Tongue (tissue), 3 donors: Measurements from ENCODE around the gene NPFFR1. TPM values are rescaled to one million over a fixed set of nuclear protein-coding genes. Genes with fewer than 3 reads are reported as not detected.
"Not testable (repeated sequence)": the region's sequence is repeated elsewhere in the genome, so short reads cannot be mapped to it uniquely, and the experiment has no call there.

Experiments used
- DNase-seq: peaks from one replicate; pipeline ENCODE4 v3.0.0-alpha.2; 2015
- small RNA-seq: library from RNA; depleted of rRNA; stranded (forward); fragments of <200 nt; gene quantifications from one replicate; pipeline ENCODE3, GENCODE V24; 2014; ENCODE audit warnings: low replicate concordance
- total RNA-seq: library from RNA; depleted of rRNA; stranded (reverse); fragments of >200 nt; gene quantifications from one replicate; pipeline ENCODE4 v1.2.3, GENCODE V29; 2014

Gene NPFFR1
- total RNA-seq, 1 donor from 2014 or later, result not detected

DNA sequence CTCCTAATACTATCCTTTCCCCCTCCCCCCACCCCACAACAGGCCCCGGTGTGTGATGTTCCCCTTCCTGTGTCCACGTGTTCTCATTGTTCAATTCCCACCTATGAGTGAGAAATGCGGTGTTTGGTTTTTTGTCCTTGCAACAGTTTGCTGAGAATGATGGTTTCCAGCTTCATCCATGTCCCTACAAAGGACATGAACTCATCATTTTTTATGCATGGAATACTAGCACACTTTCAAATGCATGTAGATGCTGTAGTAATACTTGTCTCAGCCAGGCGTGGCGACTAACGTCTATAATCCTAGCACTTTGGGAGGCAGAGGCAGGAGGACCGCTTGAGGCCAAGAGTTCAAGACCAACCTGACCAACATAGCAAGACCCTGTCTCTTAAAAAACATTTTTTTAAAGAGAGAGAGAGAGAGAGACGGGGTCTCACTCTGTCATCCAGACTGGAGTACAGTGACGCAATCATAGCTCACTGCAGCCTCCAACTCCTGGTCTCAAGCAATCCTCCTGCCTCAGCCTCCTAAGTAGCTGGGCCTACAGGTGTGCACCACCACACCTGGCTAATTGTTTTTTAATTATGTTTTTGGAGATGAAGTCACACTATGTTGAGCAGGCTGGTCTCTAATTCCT is 60.9 kb downstream of the NPFFR1 start:
- not testable (repeated sequence) for DNase-seq

DNA sequence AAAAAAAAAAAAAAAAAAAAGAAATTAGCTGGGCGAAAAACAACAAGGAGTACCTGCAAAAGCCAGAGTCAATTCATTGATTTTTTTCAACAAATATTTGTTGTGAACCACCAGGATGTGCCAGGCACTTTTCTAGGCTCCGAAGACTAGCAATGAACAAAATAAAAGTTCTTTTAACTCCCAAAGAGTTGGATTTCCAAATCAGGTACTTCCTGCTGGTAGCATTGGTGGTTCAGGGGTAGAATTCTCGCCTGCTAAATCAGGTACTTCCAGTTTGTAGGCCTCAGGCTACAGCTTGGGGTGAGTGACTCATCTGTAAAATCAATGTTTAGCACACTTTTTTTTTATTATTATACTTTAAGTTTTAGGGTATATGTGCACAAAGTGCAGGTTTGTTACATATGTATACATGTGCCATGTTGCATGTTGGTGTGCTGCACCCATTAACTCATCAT is 61.4 kb downstream of the NPFFR1 start:
- no peak for DNase-seq

DNA sequence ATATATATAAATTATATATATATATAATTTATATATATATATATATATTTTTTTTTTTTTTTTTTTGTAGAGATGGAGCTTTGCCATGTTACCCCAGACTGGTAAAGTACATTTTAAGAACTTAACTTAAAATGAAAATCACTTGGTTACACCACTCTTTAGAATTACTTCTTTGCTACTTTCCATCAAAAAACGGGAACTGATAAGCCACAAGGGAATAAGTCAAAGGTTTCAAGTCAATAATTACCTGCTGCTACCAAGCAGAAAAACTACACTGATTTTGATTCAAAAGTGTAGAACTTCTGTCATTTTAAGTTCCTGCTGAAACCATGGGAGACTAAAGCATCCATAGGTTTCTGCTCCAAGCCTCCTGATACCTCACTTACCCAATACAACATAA is 62.8 kb downstream of the NPFFR1 start:
- no peak for DNase-seq

DNA sequence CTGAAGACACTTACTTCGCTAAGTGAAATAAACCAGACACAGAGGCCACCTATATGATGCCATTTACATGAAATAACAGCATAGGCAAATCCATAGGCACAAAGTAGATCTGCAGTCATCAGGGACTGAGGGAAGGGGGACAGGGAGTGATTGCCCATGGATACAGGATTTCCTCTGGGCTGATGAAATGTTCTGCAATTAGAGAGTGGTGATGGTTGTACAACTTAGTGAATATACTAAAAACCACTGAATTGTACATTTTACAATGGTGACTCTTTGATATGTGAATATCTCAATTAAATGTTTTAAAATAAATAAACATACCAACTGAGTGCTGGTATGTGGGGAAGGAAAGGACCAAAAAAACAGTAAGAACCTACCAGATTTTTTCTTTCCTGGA is 70.9 kb downstream of the NPFFR1 start:
- DNase-seq, result no peak

DNA sequence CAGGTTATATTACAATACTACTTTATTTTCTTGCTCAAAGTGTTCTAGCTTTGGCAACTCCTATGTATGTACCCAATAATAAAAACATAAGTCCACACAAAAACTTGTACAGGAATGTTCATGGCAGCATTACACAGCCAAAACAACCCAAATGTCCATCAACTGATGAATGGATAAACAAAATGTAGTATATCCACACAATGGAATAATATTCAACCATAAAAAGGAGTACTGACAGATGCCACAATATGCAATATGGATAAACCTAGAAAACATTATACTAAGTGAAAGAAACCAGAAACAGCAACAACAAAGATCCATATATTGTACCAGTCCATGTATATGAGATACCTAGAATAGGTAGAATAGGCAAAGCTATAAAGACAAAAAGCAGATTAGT is 71.5 kb downstream of the NPFFR1 start:
- DNase-seq, result no peak

DNA sequence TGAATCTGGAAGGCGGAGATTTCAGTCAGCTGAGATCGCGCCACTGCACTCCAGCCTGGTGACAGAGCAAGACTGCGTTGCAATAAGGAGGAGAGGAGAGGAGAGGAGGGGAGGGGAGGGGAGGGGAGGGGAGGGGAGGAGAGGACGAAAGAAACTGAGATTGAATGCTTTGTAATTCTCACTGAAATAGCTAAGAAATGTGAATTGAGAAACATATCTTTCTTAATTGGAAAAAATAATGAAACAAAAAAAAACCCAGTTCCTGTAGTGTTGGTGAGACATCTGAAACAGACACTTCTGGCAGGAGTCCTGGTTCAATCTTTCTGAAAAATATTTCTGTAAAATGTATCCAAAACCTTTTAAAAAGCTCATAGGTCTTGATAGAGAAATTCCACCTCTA is 77.0 kb downstream of the NPFFR1 start:
- DNase-seq, result no peak

DNA sequence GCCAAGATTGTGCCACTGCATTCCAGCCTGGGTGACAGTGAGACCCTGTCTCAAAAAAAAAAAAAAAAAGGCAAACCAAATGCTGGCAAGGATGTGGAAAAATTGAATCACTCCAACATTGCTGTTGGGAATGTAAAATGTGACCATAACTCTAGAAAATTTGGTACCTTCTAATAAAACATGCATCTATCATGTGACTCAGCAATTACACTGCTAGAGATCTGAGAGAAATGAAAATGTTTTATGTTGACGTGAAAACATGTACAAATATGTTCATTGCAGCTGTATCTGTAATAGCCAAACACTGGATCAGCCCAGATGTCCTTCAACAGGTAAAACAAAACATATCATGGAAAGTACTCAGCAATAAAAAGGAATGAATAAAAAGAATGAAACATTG is 82.7 kb downstream of the NPFFR1 start:
- DNase-seq, result no peak

DNA sequence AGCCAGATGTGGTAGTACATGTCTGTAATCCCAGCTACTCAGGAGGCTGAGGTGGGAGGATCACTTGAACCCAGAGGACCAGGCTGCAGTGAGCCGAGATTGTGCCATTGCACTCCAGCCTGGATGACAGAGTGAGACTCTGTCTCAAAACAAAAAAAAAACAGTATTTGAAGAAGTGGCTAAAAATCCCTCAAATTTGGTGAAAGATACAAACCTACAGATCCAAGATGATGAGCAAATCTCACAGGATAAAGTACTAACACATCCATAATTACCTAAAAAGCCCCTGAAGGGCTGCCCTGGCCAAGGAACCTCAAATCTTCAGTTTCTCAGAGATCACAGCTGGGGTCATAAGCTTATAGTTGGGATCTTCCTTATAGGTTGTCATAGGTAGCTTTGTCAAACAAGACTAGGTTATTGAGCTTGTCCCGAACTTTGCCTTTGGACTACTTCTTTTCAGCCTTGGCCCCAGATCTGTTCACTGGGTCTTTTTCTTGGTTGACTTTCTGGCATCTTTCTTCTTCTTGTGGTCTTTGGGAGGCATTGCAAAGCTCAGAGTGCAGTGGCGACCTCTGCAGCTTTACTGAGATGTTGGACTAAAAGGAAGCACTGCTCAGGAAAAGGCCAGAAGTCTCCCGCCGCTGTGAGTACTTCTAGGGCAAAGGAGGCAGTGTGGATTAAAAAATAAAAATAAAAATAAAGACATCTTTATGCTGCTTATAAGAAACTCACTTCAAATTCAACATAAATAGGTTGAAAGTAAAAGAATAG is 84.9 kb downstream of the NPFFR1 start:
- no peak for DNase-seq

Small RNA genes lying within 50 kb of the gene (small RNA-seq; reads per million reads assigned to genes)
- not detected for gene RPS25P9

Other genes starting within 250 kb of the NPFFR1 start
- 18.9 TPM for gene MACROH2A2, start 231.2 kb downstream of the NPFFR1 start, total RNA-seq
- 2.4 TPM for gene AIFM2, start 151.2 kb downstream of the NPFFR1 start, total RNA-seq
- gene TYSND1, start 137.3 kb downstream of the NPFFR1 start, total RNA-seq, result 14.0 TPM
- 121 TPM for gene SAR1A, start 113.5 kb downstream of the NPFFR1 start, total RNA-seq
- 83.2 TPM for gene PPA1, start 50.6 kb downstream of the NPFFR1 start, total RNA-seq
- 66.1 TPM for gene LRRC20, start 98.6 kb upstream of the NPFFR1 start, total RNA-seq
- 59.7 TPM for gene EIF4EBP2, start 120.1 kb upstream of the NPFFR1 start, total RNA-seq
- 0.92 TPM for gene NODAL, start 157.7 kb upstream of the NPFFR1 start, total RNA-seq
- gene PALD1, start 194.8 kb upstream of the NPFFR1 start, total RNA-seq, result 19.8 TPM